Measurements from ENCODE around the gene PNKD. TPM values are rescaled to one million over a fixed set of nuclear protein-coding genes. Genes with fewer than 3 reads are reported as not detected.

Gene PNKD
- total RNA-seq, 2 donors from 2014 or later = 103 to 145 TPM

- WGBS = 32% methylated on average over 2 of the region's 2 CpGs
- Histone ChIP-seq H3K27me3 (replicated peaks; ENCODE audit: insufficient read depth) (no peaks in the 10 kb centered on the region), H3K36me3 (no peaks in the 10 kb centered on the region), H3K9me3 (no peaks in the 10 kb centered on the region), H3K4me3 (peak overlapping the region in 1 of 2 donors; percentile 21), H3K4me1 (replicated peaks) (peaks cover 4% of the 10 kb centered on the region), H3K27ac (peak overlapping the region; percentile 67 to 94)
- no peak for DNase-seq (ENCODE audit: low spot score)
- peak; percentile 31 for TF ChIP-seq POLR2AphosphoS5 (IDR thresholded peaks at IDR 0.05)
- TF ChIP-seq POLR2A (IDR thresholded peaks at IDR 0.05) = no peak
- intact Hi-C loops (cut with DNase I) = no loop called here
Measured at GRCh38 chr2:218369330-218369729, 99.0 kb downstream of the PNKD start.

- Histone ChIP-seq H3K27me3 (replicated peaks; ENCODE audit: insufficient read depth) (no peaks in the 10 kb centered on the region), H3K27ac (peak overlapping the region in 1 of 2 donors; percentile 16), H3K4me1 (replicated peaks) (peaks cover 4% of the 10 kb centered on the region), H3K36me3 (no peaks in the 10 kb centered on the region), H3K9me3 (no peaks in the 10 kb centered on the region), H3K4me3 (no peak overlapping the region)
- TF ChIP-seq POLR2A (IDR thresholded peaks at IDR 0.05) = no peak
- TF ChIP-seq CTCF (IDR thresholded peaks at IDR 0.05) = no peak
- no peak for TF ChIP-seq POLR2AphosphoS5 (IDR thresholded peaks at IDR 0.05)
- no peak for DNase-seq (ENCODE audit: low spot score)
- 84% methylated on average over 11 of the region's 11 CpGs for WGBS
- intact Hi-C loops (cut with DNase I) = no loop called here
Measured at GRCh38 chr2:218370410-218371063, 100.2 kb downstream of the PNKD start.

GRCh38 chr2:218371983-218372350 lies 101.6 kb downstream of the PNKD start:
- no peak overlapping the region for H3K27ac ChIP-seq

GRCh38 chr2:218374795-218375194 lies 104.5 kb downstream of the PNKD start:
- Histone ChIP-seq H3K27ac (no peak overlapping the region), H3K36me3 (no peaks in the 10 kb centered on the region), H3K9me3 (no peaks in the 10 kb centered on the region), H3K27me3 (replicated peaks; ENCODE audit: insufficient read depth) (no peaks in the 10 kb centered on the region), H3K4me1 (replicated peaks) (no peaks in the 10 kb centered on the region), H3K4me3 (no peak overlapping the region)
- 55% methylated on average over 4 of the region's 4 CpGs for WGBS
- no peak for TF ChIP-seq CTCF (IDR thresholded peaks at IDR 0.05)
- no peak for TF ChIP-seq POLR2AphosphoS5 (IDR thresholded peaks at IDR 0.05)
- no peak for TF ChIP-seq POLR2A (IDR thresholded peaks at IDR 0.05)
- intact Hi-C loops (cut with DNase I) = no loop called here
- DNase-seq (ENCODE audit: low spot score) = no peak

More at GRCh38 chr2:218371983-218372350, 101.6 kb downstream of the PNKD start:
- intact Hi-C loops (cut with DNase I) = no loop called here
- Histone ChIP-seq H3K4me1 (replicated peaks) (peaks cover 4% of the 10 kb centered on the region), H3K36me3 (no peaks in the 10 kb centered on the region), H3K9me3 (no peaks in the 10 kb centered on the region), H3K4me3 (no peak overlapping the region), H3K27me3 (replicated peaks; ENCODE audit: insufficient read depth) (no peaks in the 10 kb centered on the region)
- DNase-seq (ENCODE audit: low spot score) = no peak
- no peak for TF ChIP-seq CTCF (IDR thresholded peaks at IDR 0.05)
- TF ChIP-seq POLR2AphosphoS5 (IDR thresholded peaks at IDR 0.05) = no peak
- TF ChIP-seq POLR2A (IDR thresholded peaks at IDR 0.05) = no peak

- no peaks in the 10 kb centered on the region for H3K9me3 ChIP-seq
- H3K27me3 ChIP-seq (replicated peaks; ENCODE audit: insufficient read depth) = no peaks in the 10 kb centered on the region
- no peak overlapping the region for H3K27ac ChIP-seq
- no peaks in the 10 kb centered on the region for H3K4me1 ChIP-seq (replicated peaks)
- intact Hi-C loops (cut with DNase I) = no loop called here
- WGBS = 8% methylated on average over 2 of the region's 2 CpGs
- no peaks in the 10 kb centered on the region for H3K36me3 ChIP-seq
- H3K4me3 ChIP-seq = no peak overlapping the region
- no peak for TF ChIP-seq POLR2A (IDR thresholded peaks at IDR 0.05)
- peak; percentile 13 for TF ChIP-seq POLR2AphosphoS5 (IDR thresholded peaks at IDR 0.05)
- DNase-seq (ENCODE audit: low spot score) = no peak
Measured at GRCh38 chr2:218375212-218375611, 104.9 kb downstream of the PNKD start.

GRCh38 chr2:218378053-218378452 lies 107.7 kb downstream of the PNKD start:
- Histone ChIP-seq H3K4me3 (no peak overlapping the region), H3K36me3 (no peaks in the 10 kb centered on the region), H3K27me3 (replicated peaks; ENCODE audit: insufficient read depth) (no peaks in the 10 kb centered on the region), H3K27ac (no peak overlapping the region), H3K9me3 (no peaks in the 10 kb centered on the region), H3K4me1 (replicated peaks) (no peaks in the 10 kb centered on the region)
- no peak for DNase-seq (ENCODE audit: low spot score)
- intact Hi-C loops (cut with DNase I) = no loop called here
- WGBS = 90% methylated on average over 5 of the region's 5 CpGs
- TF ChIP-seq POLR2A (IDR thresholded peaks at IDR 0.05) = no peak
- TF ChIP-seq POLR2AphosphoS5 (IDR thresholded peaks at IDR 0.05) = no peak
- no peak for TF ChIP-seq CTCF (IDR thresholded peaks at IDR 0.05)
